Endothelial cell of umbilical vein (primary cell): Measurements from ENCODE around the gene BIRC5. TPM values are rescaled to one million over a fixed set of nuclear protein-coding genes. Genes with fewer than 3 reads are reported as not detected.

ENCODE experiments used
- BruUV-seq: library from RNA; stranded (reverse); fragments of 400-500 nt; replicated peaks from 2 replicates; lab custom pipeline; 2021; lab: Mats Ljungman, UMichigan
- CTCF ChIA-PET: fragments of 300-600, 350-600 bp; sonication (Branson Sonifier 250); formaldehyde crosslinking; loops from one replicate; lab custom pipeline; 2021; ENCODE audit warnings: antibody characterized with exemption, inconsistent platforms; lab: Charles Lee
- POLR2A ChIA-PET: fragments of 300-600, 350-600 bp; sonication (Branson Sonifier 250); formaldehyde crosslinking; loops from one replicate; lab custom pipeline; 2021; ENCODE audit warnings: antibody characterized with exemption, inconsistent platforms; lab: Charles Lee
- DNase-seq: peaks from one replicate; pipeline ENCODE4 v3.0.0-alpha.2; 2011; ENCODE audit warnings: low read depth, low spot score
- FAIRE-seq: peaks from 2 replicates; lab custom pipeline; 2011; peaks lifted over from hg19 to GRCh38; lab: Jason Lieb, UNC
- H2AFZ ChIP-seq: 2 replicates; pipeline ENCODE4 v1.6.0; 2012; ENCODE audit warnings: low read depth, low read length, control low read depth, inconsistent platforms
- H3K27ac ChIP-seq: 2 replicates; pipeline ENCODE4 v1.5.1; 2011; ENCODE audit warnings: low read depth, mild to moderate bottlenecking, control low read depth, low read length, moderate library complexity; ENCODE audit not compliant: insufficient read depth
- H3K27me3 ChIP-seq, 2 experiments: 2 replicates each; pipeline versions ENCODE4 v1.6.0 to v1.6.1; 2011; ENCODE audit warnings: low read length in 2 of 2, mixed read lengths in 1 of 2; ENCODE audit not compliant: control insufficient read depth in 2 of 2, insufficient read depth in 2 of 2
- H3K36me3 ChIP-seq, 2 experiments: 2 replicates in 1 of 2; 3 replicates in 1 of 2; pipeline ENCODE4 v1.5.1; 2011; ENCODE audit warnings: low read length in 2 of 2, mild to moderate bottlenecking in 1 of 2, moderate library complexity in 1 of 2; ENCODE audit not compliant: control insufficient read depth in 2 of 2, insufficient read depth in 2 of 2; ENCODE audit errors: extremely low read depth in 1 of 2
- H3K4me1 ChIP-seq: 3 replicates; pipeline ENCODE4 v1.5.1; 2011; ENCODE audit warnings: mild to moderate bottlenecking, low read length; ENCODE audit not compliant: control insufficient read depth, insufficient read depth; ENCODE audit errors: extremely low read depth
- H3K4me2 ChIP-seq: 2 replicates; pipeline ENCODE4 v1.6.1; 2011; ENCODE audit warnings: low read length, control low read depth, mixed read lengths; ENCODE audit not compliant: insufficient read depth
- H3K4me3 ChIP-seq, 3 experiments: fragments of 200-600 bp in 1 of 3; sonication (generic), shearing (Covaris generic) in 1 of 3; replicated peaks in 1 of 3; 2 replicates each; pipeline ENCODE4 v1.5.1; 2011 to 2016; ENCODE audit warnings: control low read depth in 3 of 3, low read length in 3 of 3, mild to moderate bottlenecking in 2 of 3, inconsistent platforms in 1 of 3, low read depth in 1 of 3, moderate library complexity in 1 of 3; ENCODE audit not compliant: insufficient read depth in 1 of 3
- H3K79me2 ChIP-seq: 2 replicates; pipeline ENCODE4 v1.6.0; 2012; ENCODE audit warnings: low read length, inconsistent platforms; ENCODE audit not compliant: control insufficient read depth, insufficient read depth
- H3K9ac ChIP-seq: replicated peaks from 2 replicates; pipeline ENCODE3; 2011; ENCODE audit warnings: low read length, control low read depth; ENCODE audit not compliant: insufficient read depth; ENCODE audit errors: extremely low read depth
- H3K9me1 ChIP-seq: replicated peaks from 3 replicates; pipeline ENCODE4 v1.6.0; 2011; ENCODE audit warnings: mild to moderate bottlenecking, low read length; ENCODE audit not compliant: control insufficient read depth, insufficient read depth; ENCODE audit errors: extremely low read depth
- H3K9me3 ChIP-seq: replicated peaks from 2 replicates; pipeline ENCODE4 v1.5.1; 2012; ENCODE audit warnings: low read length, inconsistent platforms; ENCODE audit not compliant: control insufficient read depth, insufficient read depth
- H4K20me1 ChIP-seq: replicated peaks from 2 replicates; pipeline ENCODE3; 2011; ENCODE audit warnings: mild to moderate bottlenecking, low read length; ENCODE audit not compliant: control insufficient read depth, insufficient read depth; ENCODE audit errors: extremely low read depth
- EZH2 ChIP-seq: IDR thresholded peaks from 2 replicates; pipeline ENCODE4 v1.6.1; 2012; ENCODE audit warnings: borderline replicate concordance, low read depth, mild to moderate bottlenecking, moderate library complexity, low read length, inconsistent platforms; ENCODE audit not compliant: severe bottlenecking
- FOS ChIP-seq: IDR thresholded peaks from 2 replicates; pipeline ENCODE4 v1.6.1; 2011; ENCODE audit warnings: mild to moderate bottlenecking, low read length, moderate library complexity, borderline replicate concordance; ENCODE audit not compliant: insufficient read depth
- GATA2 ChIP-seq: IDR thresholded peaks from 2 replicates; pipeline ENCODE4 v1.7.0; 2011; ENCODE audit warnings: low read depth, mild to moderate bottlenecking, moderate library complexity, mixed read lengths, low read length; ENCODE audit not compliant: insufficient read length, insufficient read depth
- JUN ChIP-seq: IDR thresholded peaks from 2 replicates; pipeline ENCODE4 v1.6.1; 2011; ENCODE audit warnings: borderline replicate concordance, low read depth; ENCODE audit not compliant: insufficient read length, insufficient read depth
- MYC ChIP-seq: IDR thresholded peaks from one replicate; pipeline ENCODE4 v1.6.1; 2011; ENCODE audit warnings: mild to moderate bottlenecking, low read depth, low read length
- POLR2A ChIP-seq: IDR thresholded peaks from 2 replicates; pipeline ENCODE4 v1.6.1; 2012; ENCODE audit warnings: low read depth, mild to moderate bottlenecking, control low read depth, low read length
- POLR2AphosphoS5 ChIP-seq: IDR thresholded peaks from 2 replicates; pipeline ENCODE4 v1.6.1; 2012; ENCODE audit warnings: low read depth, mild to moderate bottlenecking, control low read depth, low read length, moderate library complexity; ENCODE audit not compliant: insufficient read depth
- dilution Hi-C: fragments of 300-500 bp; cut with MboI; formaldehyde crosslinking; loops from one replicate; pipeline ENCODE4 v1.15.0; 2019; ENCODE audit warnings: low sequenced_read_pairs; ENCODE audit not compliant: extremely low pct_ligation_motif_present
- intact Hi-C: fragments of 100-400 bp; cut with micrococcal nuclease; formaldehyde crosslinking; loops from one replicate; pipeline ENCODE4 v1.10.0; 2022
- polyA plus RNA-seq, 4 experiments: library from polyadenylated mRNA; depleted of rRNA in 3 of 4; stranded (reverse) in 3 of 4; unstranded in 1 of 4; fragments of >200 nt; gene quantifications; 2 replicates each; pipeline versions ENCODE4 v1.2.1 to v1.2.3, GENCODE V29; 2011 to 2012; ENCODE audit warnings: missing spikeins in 1 of 4
- total RNA-seq: library from RNA; stranded (reverse); gene quantifications from 2 replicates; pipeline ENCODE4 v1.2.3, GENCODE V29; 2021
- TF ChIP-seq, protein P1 (sequence below), 2 donors: IDR thresholded peaks; 1 replicate in 1 of 2; 2 replicates in 1 of 2; pipeline ENCODE4 v1.5.1; 2011; ENCODE audit warnings: low read length in 2 of 2, mild to moderate bottlenecking in 2 of 2, moderate library complexity in 2 of 2, control low read depth in 1 of 2, inconsistent platforms in 1 of 2, low read depth in 1 of 2; ENCODE audit not compliant: insufficient read depth in 1 of 2; ENCODE audit errors: extremely low read depth in 1 of 2
- TF ChIP-seq, protein P2 (sequence below): IDR thresholded peaks from 2 replicates; pipeline ENCODE4 v1.6.1; 2011; ENCODE audit not compliant: insufficient read depth, insufficient read length

Gene BIRC5
- total and polyA plus RNA-seq, 2 donors (not counting 3 experiments of a cell fraction or from before 2014, with no cell fraction given), result 32.8 to 74.6 TPM

DNA sequence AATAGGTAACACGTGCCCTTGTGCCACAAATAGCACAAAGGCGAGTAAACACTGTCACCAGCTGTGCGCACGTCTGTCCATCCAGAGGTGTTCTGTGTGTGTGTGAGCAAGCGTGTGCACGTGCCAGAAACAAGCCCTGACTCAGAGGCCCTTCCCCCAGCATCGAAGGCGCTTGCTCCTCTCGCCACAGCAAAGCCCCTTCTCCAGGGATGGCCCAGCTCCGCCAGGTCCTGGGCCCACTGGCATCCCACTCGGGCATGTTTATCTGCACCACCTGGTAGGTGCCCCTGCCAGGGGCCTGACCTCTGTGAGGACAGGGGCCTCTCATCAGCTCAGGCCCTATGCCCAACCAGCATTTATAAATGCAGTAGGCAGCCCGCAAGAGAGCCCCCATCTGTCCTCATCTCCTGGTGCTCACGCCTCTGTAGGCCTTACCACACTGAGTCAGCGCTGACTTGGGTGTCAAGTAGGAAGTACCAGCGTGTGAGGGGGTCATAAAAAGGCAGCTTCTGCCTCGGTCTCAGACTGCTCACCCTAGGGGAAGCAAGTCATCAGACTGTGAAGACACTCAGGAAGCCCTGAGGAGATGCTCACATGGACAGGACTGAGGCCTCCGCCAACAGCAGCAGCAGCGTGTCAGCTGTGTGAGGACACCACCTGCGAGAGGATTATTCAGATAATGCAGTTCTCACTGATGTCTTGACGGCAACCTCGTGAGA lies 28.1 kb downstream of the BIRC5 start:
- Histone ChIP-seq H4K20me1 (no peaks in the 10 kb centered on the region), H3K79me2 (no peaks in the 10 kb centered on the region), H3K4me3 (no peak overlapping the region), H3K4me2 (no peak overlapping the region), H3K36me3 (no peaks in the 10 kb centered on the region), H3K9me3 (no peaks in the 10 kb centered on the region), H3K9me1 (no peaks in the 10 kb centered on the region), H3K27me3 (no peaks in the 10 kb centered on the region), H3K9ac (no peak overlapping the region), H3K27ac (no peak overlapping the region), H2AFZ (no peak overlapping the region), H3K4me1 (no peaks in the 10 kb centered on the region)
- dilution Hi-C loops (no loop called here), intact Hi-C loops (no loop called here)
- FAIRE-seq, result no peak
- ChIA-PET CTCF (interaction anchor here (1.4 to 1.7 kb wide), 2 partner anchors 9 to 157 kb away, joined by 4 to 5 read pairs; no protein-coding TSS in a partner anchor), POLR2A (no interaction called here)
- BruUV-seq, result no TSS peak
- DNase-seq, result no peak
- TF ChIP-seq, protein P1, sequence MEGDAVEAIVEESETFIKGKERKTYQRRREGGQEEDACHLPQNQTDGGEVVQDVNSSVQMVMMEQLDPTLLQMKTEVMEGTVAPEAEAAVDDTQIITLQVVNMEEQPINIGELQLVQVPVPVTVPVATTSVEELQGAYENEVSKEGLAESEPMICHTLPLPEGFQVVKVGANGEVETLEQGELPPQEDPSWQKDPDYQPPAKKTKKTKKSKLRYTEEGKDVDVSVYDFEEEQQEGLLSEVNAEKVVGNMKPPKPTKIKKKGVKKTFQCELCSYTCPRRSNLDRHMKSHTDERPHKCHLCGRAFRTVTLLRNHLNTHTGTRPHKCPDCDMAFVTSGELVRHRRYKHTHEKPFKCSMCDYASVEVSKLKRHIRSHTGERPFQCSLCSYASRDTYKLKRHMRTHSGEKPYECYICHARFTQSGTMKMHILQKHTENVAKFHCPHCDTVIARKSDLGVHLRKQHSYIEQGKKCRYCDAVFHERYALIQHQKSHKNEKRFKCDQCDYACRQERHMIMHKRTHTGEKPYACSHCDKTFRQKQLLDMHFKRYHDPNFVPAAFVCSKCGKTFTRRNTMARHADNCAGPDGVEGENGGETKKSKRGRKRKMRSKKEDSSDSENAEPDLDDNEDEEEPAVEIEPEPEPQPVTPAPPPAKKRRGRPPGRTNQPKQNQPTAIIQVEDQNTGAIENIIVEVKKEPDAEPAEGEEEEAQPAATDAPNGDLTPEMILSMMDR (IDR thresholded peaks at IDR 0.05; ENCODE audit: extremely low read depth in 1 of 2, insufficient read depth in 1 of 2, low read depth in 1 of 2, low read length in 2 of 2), result no peak
- TF ChIP-seq MYC, result no peak
- no peak for TF ChIP-seq EZH2
- TF ChIP-seq, protein P2, sequence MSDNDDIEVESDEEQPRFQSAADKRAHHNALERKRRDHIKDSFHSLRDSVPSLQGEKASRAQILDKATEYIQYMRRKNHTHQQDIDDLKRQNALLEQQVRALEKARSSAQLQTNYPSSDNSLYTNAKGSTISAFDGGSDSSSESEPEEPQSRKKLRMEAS, result no peak
- no peak for TF ChIP-seq JUN
- no peak for TF ChIP-seq POLR2AphosphoS5
- no peak for TF ChIP-seq POLR2A
- TF ChIP-seq FOS, result no peak
- TF ChIP-seq GATA2, result no peak
